Smooth muscle cell (in vitro differentiated cells): Measurements from ENCODE around the gene PRR5. TPM values are rescaled to one million over a fixed set of nuclear protein-coding genes. Genes with fewer than 3 reads are reported as not detected.

Experiments
- DNase-seq: peaks from one replicate; lab custom pipeline; 2025; ENCODE audit not compliant: unreplicated experiment; lab: John Stamatoyannopoulos, UW
- H2AFZ ChIP-seq: fragments of 200-600 bp; sonication (generic); 2 replicates; pipeline ENCODE4 v1.6.0; 2016; ENCODE audit warnings: antibody characterized with exemption, low read depth, mild to moderate bottlenecking
- H3F3A ChIP-seq: fragments of 200-600 bp; sonication (generic); 2 replicates; pipeline ENCODE4 v1.6.0; 2017; ENCODE audit warnings: antibody characterized with exemption, low read depth
- H3K27ac ChIP-seq: fragments of 200-600 bp; sonication (generic); 2 replicates; pipeline ENCODE4 v1.5.1; 2016; ENCODE audit warnings: low read depth, mild to moderate bottlenecking
- H3K27me3 ChIP-seq: fragments of 200-600 bp; sonication (generic); 2 replicates; pipeline ENCODE4 v1.6.1; 2016; ENCODE audit warnings: low read depth, mild to moderate bottlenecking
- H3K36me3 ChIP-seq: fragments of 200-600 bp; sonication (generic); 2 replicates; pipeline ENCODE4 v1.5.1; 2016; ENCODE audit warnings: low read depth
- H3K4me1 ChIP-seq: fragments of 200-600 bp; sonication (generic); 2 replicates; pipeline ENCODE4 v1.5.1; 2016; ENCODE audit warnings: low read depth
- H3K4me2 ChIP-seq: fragments of 200-600 bp; sonication (generic); 2 replicates; pipeline ENCODE4 v1.6.0; 2016; ENCODE audit warnings: mild to moderate bottlenecking
- H3K4me3 ChIP-seq: fragments of 200-600 bp; sonication (generic); 2 replicates; pipeline ENCODE4 v1.5.1; 2016; ENCODE audit warnings: mild to moderate bottlenecking
- H3K79me2 ChIP-seq: fragments of 200-600 bp; sonication (generic); 2 replicates; pipeline ENCODE4 v1.6.0; 2016; ENCODE audit warnings: low read depth, mild to moderate bottlenecking
- H3K9ac ChIP-seq: fragments of 200-600 bp; sonication (generic); 2 replicates; pipeline ENCODE4 v1.6.0; 2016; ENCODE audit warnings: low read depth
- H3K9me3 ChIP-seq: fragments of 200-600 bp; sonication (generic); replicated peaks from 2 replicates; pipeline ENCODE4 v1.5.1; 2016; ENCODE audit warnings: low read depth
- H4K20me1 ChIP-seq: fragments of 200-600 bp; sonication (generic); 2 replicates; pipeline ENCODE4 v1.6.0; 2016; ENCODE audit warnings: low read depth
- WGBS: methylation state at CpG from one replicate; pipeline ENCODE4 v1.1.7; 2016; ENCODE audit warnings: low lambda C conversion rate; 5-methylcytosine and 5-hydroxymethylcytosine counted together
- polyA plus RNA-seq: library from polyadenylated mRNA; unstranded; fragments of >200 nt; fragmentation: Nextera tagmentation; extraction: Ambion mirVana; gene quantifications from 2 replicates; pipeline ENCODE4 v1.2.1, GENCODE V29; 2016
- total RNA-seq: library from RNA; depleted of rRNA; stranded (reverse); fragments of >200 nt; gene quantifications from 2 replicates; pipeline ENCODE4 v1.2.3, GENCODE V29; 2014
- TF ChIP-seq, protein P1 (sequence below): fragments of 200-600 bp; sonication (generic); IDR thresholded peaks from 2 replicates; pipeline ENCODE4 v1.5.1; 2017; ENCODE audit warnings: borderline replicate concordance, mild to moderate bottlenecking, antibody characterized with exemption; ENCODE audit not compliant: insufficient read depth, poor library complexity, severe bottlenecking

Gene PRR5
- total and polyA plus RNA-seq, 2 experiments from 2014 or later = 16.3 to 25.5 TPM

DNA sequence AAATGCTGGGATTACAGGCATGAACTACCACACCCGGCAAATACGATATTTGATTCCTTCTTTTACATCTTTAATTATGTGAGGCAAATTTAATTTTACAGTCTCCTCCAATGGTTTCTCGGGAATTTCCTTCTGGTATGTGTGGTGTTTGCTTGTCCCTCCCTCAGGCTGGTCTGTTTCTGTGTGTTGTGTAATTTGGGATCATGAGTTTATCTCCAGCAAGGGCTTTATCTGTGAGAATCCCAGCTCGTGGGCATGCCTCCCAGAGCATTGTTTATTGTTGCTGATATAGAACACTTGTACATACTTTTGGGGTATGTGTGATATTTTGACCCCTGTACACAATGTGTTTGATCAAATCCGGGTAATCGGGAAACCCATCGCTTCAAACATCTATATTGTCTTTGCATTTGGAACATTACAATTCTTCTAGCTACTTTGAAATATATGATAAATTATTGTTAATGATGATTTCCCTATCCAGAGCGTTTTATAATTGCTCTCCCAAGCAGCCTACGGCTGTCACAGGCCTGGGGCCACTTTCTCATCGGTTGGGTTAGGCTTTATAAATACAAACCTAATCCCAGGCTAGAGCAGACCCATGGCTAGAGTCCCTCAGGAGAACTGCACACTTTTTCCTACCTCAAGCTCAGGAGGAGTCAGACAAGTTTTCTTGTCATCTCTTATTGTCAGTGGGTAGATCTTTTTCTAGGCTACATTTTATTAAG lies 15.0 kb upstream of the PRR5 start:
- Histone ChIP-seq H3F3A (peaks cover 18% of the 10 kb centered on the region), H3K79me2 (no peaks in the 10 kb centered on the region), H3K36me3 (no peaks in the 10 kb centered on the region), H3K9me3 (no peaks in the 10 kb centered on the region), H4K20me1 (peaks cover 26% of the 10 kb centered on the region), H3K4me3 (no peak overlapping the region), H3K27ac (peak overlapping the region; percentile 84), H2AFZ (no peak overlapping the region), H3K4me2 (peak overlapping the region; percentile 34), H3K27me3 (no peaks in the 10 kb centered on the region), H3K4me1 (peaks cover 7% of the 10 kb centered on the region), H3K9ac (no peak overlapping the region)
- no peak for DNase-seq
- TF ChIP-seq, protein P1, sequence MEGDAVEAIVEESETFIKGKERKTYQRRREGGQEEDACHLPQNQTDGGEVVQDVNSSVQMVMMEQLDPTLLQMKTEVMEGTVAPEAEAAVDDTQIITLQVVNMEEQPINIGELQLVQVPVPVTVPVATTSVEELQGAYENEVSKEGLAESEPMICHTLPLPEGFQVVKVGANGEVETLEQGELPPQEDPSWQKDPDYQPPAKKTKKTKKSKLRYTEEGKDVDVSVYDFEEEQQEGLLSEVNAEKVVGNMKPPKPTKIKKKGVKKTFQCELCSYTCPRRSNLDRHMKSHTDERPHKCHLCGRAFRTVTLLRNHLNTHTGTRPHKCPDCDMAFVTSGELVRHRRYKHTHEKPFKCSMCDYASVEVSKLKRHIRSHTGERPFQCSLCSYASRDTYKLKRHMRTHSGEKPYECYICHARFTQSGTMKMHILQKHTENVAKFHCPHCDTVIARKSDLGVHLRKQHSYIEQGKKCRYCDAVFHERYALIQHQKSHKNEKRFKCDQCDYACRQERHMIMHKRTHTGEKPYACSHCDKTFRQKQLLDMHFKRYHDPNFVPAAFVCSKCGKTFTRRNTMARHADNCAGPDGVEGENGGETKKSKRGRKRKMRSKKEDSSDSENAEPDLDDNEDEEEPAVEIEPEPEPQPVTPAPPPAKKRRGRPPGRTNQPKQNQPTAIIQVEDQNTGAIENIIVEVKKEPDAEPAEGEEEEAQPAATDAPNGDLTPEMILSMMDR = no peak
- WGBS = 25% methylated on average over 10 of the region's 10 CpGs

DNA sequence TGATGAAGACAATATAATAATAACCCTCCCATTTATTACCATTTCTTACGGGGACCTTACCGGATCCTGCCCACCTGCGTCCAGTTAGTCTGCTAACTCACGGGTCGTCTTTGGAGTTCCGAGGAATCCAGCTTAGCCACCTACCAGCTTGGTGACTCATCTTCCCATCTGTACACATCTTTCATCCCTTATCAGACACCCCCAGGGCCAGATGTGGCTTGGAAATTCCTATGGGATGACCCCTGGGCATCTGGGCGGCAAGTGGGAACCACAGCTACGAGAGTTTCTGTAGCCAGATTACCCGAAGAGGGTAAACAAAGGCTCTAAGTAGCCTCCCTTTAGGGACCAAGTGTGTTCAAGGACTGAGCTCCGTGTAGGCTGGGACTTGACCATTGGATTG lies 12.8 kb upstream of the PRR5 start:
- TF ChIP-seq, protein P1 = no peak
- H3K79me2 ChIP-seq = no peaks in the 10 kb centered on the region
- WGBS = 11% methylated on average over 10 of the region's 10 CpGs

DNA sequence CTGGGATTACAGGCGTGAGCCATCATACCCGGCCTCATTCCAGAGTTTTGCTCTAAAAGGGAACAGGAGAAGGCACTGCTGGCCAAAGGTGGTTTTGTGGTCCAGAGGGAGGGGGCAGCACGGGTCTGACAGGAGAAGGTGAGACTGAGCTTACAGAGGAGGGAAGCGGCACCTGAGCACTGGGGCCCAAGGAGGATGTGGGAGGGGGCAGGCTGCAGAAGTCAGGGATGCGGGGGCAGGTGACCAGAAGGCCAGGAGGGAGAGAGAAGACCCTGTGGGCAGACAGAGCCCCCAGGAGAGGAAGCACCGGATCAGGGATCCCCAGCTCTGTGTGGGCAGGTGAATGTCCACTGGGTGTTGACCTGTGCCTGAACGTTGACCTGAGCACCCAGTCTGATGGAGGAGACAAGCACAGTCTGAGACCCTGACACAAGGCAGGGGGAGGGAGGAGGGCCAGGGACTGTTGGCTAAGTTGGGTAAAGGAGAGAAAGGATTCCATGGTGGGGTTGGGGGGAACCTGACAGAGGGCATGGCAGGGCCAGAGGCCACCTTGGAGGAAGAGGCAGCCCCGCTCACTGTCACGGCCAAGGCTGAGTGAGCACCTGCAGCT lies 12.0 kb upstream of the PRR5 start:
- H3K4me1 ChIP-seq = peaks cover 7% of the 10 kb centered on the region
- no peaks in the 10 kb centered on the region for H3K79me2 ChIP-seq
- H3K27me3 ChIP-seq = no peaks in the 10 kb centered on the region
- 86% methylated on average over 9 of the region's 9 CpGs for WGBS
- H4K20me1 ChIP-seq = peaks cover 40% of the 10 kb centered on the region
- H3K27ac ChIP-seq = no peak overlapping the region
- DNase-seq = no peak
- H3K9me3 ChIP-seq = no peaks in the 10 kb centered on the region
- H2AFZ ChIP-seq = no peak overlapping the region
- no peak overlapping the region for H3K9ac ChIP-seq
- H3K4me3 ChIP-seq = no peak overlapping the region
- H3K4me2 ChIP-seq = no peak overlapping the region
- TF ChIP-seq, protein P1 = no peak
- H3K36me3 ChIP-seq = no peaks in the 10 kb centered on the region
- peaks cover 18% of the 10 kb centered on the region for H3F3A ChIP-seq

More for the DNA sequence above, 12.8 kb upstream of the PRR5 start:
- Histone ChIP-seq H3K4me1 (peaks cover 7% of the 10 kb centered on the region), H3K36me3 (no peaks in the 10 kb centered on the region), H3K4me2 (peak overlapping the region; percentile 63), H3K4me3 (no peak overlapping the region), H3K9me3 (no peaks in the 10 kb centered on the region), H3F3A (peaks cover 18% of the 10 kb centered on the region), H2AFZ (no peak overlapping the region), H3K9ac (no peak overlapping the region), H3K27ac (peak overlapping the region; percentile 20), H4K20me1 (peaks cover 38% of the 10 kb centered on the region), H3K27me3 (no peaks in the 10 kb centered on the region)
- no peak for DNase-seq
